SK-N-SH (cell line): ENCODE data around the gene JOSD2.

Experiments used
- CTCF ChIP-seq: fragments of 200-600 bp; sonication (generic); IDR thresholded peaks from 2 replicates; pipeline ENCODE4 v1.6.1; 2017; ENCODE audit warnings: antibody characterized with exemption, mild to moderate bottlenecking, moderate library complexity
- EP300 ChIP-seq, 2 experiments: IDR thresholded peaks; 2 replicates each; pipeline versions ENCODE4 v1.4.0 to v1.6.1; 2012; ENCODE audit warnings: borderline replicate concordance in 1 of 2, low read depth in 1 of 2, low read length in 1 of 2
- GABPA ChIP-seq: IDR thresholded peaks from 2 replicates; pipeline ENCODE4 v1.4.0; 2012; ENCODE audit warnings: low read depth, mild to moderate bottlenecking
- GATA2 ChIP-seq: sonication (generic); formaldehyde crosslinking; IDR thresholded peaks from 2 replicates; pipeline ENCODE4 v1.5.0; 2020; ENCODE audit warnings: mild to moderate bottlenecking, missing genetic modification reagents
- JUND ChIP-seq: IDR thresholded peaks from 2 replicates; pipeline ENCODE4 v1.4.0; 2012
- POLR2AphosphoS5 ChIP-seq: IDR thresholded peaks from 2 replicates; pipeline ENCODE4 v1.6.1; 2012; ENCODE audit warnings: low read depth, low read length
- SMC3 ChIP-seq: IDR thresholded peaks from 2 replicates; pipeline ENCODE4 v1.6.1; 2012; ENCODE audit warnings: low read depth, low read length, improper control_type of control experiment
- TCF12 ChIP-seq: IDR thresholded peaks from 2 replicates; pipeline ENCODE4 v1.4.0; 2012
- TF ChIP-seq, protein P1 (sequence below): IDR thresholded peaks from 2 replicates; pipeline ENCODE4 v1.4.0; 2012; ENCODE audit warnings: low read depth, borderline replicate concordance
- TF ChIP-seq, protein P2 (sequence below): IDR thresholded peaks from 2 replicates; pipeline ENCODE4 v1.6.1; 2012; ENCODE audit warnings: mild to moderate bottlenecking, low read depth, low read length, moderate library complexity
- TF ChIP-seq, protein P3 (sequence below): fragments of 150-350 bp; IDR thresholded peaks from 2 replicates; pipeline ENCODE4 v1.6.1; 2016; ENCODE audit warnings: mild to moderate bottlenecking, low read depth, low read length

- no peak for TF ChIP-seq CTCF
- TF ChIP-seq GATA2 (CRISPR knock-in tag): no peak
- TF ChIP-seq JUND: no peak
- TF ChIP-seq GABPA: no peak
- TF ChIP-seq SMC3: no peak
- TF ChIP-seq, protein P1, sequence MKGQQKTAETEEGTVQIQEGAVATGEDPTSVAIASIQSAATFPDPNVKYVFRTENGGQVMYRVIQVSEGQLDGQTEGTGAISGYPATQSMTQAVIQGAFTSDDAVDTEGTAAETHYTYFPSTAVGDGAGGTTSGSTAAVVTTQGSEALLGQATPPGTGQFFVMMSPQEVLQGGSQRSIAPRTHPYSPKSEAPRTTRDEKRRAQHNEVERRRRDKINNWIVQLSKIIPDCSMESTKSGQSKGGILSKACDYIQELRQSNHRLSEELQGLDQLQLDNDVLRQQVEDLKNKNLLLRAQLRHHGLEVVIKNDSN: no peak
- TF ChIP-seq TCF12: no peak
- TF ChIP-seq POLR2AphosphoS5: no peak
- TF ChIP-seq, protein P2, sequence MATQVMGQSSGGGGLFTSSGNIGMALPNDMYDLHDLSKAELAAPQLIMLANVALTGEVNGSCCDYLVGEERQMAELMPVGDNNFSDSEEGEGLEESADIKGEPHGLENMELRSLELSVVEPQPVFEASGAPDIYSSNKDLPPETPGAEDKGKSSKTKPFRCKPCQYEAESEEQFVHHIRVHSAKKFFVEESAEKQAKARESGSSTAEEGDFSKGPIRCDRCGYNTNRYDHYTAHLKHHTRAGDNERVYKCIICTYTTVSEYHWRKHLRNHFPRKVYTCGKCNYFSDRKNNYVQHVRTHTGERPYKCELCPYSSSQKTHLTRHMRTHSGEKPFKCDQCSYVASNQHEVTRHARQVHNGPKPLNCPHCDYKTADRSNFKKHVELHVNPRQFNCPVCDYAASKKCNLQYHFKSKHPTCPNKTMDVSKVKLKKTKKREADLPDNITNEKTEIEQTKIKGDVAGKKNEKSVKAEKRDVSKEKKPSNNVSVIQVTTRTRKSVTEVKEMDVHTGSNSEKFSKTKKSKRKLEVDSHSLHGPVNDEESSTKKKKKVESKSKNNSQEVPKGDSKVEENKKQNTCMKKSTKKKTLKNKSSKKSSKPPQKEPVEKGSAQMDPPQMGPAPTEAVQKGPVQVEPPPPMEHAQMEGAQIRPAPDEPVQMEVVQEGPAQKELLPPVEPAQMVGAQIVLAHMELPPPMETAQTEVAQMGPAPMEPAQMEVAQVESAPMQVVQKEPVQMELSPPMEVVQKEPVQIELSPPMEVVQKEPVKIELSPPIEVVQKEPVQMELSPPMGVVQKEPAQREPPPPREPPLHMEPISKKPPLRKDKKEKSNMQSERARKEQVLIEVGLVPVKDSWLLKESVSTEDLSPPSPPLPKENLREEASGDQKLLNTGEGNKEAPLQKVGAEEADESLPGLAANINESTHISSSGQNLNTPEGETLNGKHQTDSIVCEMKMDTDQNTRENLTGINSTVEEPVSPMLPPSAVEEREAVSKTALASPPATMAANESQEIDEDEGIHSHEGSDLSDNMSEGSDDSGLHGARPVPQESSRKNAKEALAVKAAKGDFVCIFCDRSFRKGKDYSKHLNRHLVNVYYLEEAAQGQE: no peak
- TF ChIP-seq EP300 (IDR thresholded peaks at IDR 0.05; ENCODE audit: borderline replicate concordance in 1 of 2, low read depth in 1 of 2, low read length in 1 of 2): no peak
- TF ChIP-seq, protein P3, sequence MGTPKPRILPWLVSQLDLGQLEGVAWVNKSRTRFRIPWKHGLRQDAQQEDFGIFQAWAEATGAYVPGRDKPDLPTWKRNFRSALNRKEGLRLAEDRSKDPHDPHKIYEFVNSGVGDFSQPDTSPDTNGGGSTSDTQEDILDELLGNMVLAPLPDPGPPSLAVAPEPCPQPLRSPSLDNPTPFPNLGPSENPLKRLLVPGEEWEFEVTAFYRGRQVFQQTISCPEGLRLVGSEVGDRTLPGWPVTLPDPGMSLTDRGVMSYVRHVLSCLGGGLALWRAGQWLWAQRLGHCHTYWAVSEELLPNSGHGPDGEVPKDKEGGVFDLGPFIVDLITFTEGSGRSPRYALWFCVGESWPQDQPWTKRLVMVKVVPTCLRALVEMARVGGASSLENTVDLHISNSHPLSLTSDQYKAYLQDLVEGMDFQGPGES: no peak
Measured at GRCh38 chr19:50479761-50480251, 31.2 kb downstream of the JOSD2 start.
